ENCODE results near the gene SCMH1. TPM values are rescaled to one million over a fixed set of nuclear protein-coding genes. Genes with fewer than 3 reads are reported as not detected.

Gene SCMH1
- total RNA-seq, 1 donor from 2014 or later = 28.0 TPM

DNA sequence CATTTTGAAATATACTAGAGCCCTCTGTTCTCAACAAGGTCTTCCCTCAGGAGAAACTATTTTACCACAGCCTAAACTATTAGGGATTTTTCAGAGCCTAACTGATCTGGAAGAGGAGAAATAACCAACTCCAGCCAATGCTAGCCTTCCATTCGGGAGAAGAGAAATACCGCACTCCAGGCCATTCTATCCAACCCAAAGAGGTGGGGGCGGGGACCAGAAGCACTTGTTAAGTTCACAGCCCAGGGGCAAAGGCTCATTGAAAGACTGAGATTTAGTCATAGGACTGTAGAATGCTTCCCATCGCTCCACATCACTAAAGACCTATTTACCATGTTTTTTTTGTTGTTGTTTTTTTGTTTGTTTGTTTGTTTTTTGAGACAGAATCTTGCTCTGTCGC lies 185.2 kb downstream of the SCMH1 start:
- Mint-ChIP-seq H3K4me3 (no peak overlapping the region), H3K9me3 (peaks cover 6% of the 10 kb centered on the region), H3K4me1 (peaks cover 7% of the 10 kb centered on the region), H3K36me3 (ENCODE audit: low read depth) (peaks cover 66% of the 10 kb centered on the region), H3K27ac (no peak overlapping the region), H3K27me3 (no peaks in the 10 kb centered on the region)
- CTCF ChIA-PET = no interaction called here
- POLR2A ChIA-PET = no interaction called here
- intact Hi-C loops (cut with micrococcal nuclease) = no loop called here
- TF ChIP-seq, protein P1, sequence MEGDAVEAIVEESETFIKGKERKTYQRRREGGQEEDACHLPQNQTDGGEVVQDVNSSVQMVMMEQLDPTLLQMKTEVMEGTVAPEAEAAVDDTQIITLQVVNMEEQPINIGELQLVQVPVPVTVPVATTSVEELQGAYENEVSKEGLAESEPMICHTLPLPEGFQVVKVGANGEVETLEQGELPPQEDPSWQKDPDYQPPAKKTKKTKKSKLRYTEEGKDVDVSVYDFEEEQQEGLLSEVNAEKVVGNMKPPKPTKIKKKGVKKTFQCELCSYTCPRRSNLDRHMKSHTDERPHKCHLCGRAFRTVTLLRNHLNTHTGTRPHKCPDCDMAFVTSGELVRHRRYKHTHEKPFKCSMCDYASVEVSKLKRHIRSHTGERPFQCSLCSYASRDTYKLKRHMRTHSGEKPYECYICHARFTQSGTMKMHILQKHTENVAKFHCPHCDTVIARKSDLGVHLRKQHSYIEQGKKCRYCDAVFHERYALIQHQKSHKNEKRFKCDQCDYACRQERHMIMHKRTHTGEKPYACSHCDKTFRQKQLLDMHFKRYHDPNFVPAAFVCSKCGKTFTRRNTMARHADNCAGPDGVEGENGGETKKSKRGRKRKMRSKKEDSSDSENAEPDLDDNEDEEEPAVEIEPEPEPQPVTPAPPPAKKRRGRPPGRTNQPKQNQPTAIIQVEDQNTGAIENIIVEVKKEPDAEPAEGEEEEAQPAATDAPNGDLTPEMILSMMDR (IDR thresholded peaks at IDR 0.05) = no peak
- ATAC-seq (ENCODE audit: low read depth) (no peak), DNase-seq (no peak)

GRCh38 chr1:41053316-41053715 lies 188.8 kb downstream of the SCMH1 start:
- Mint-ChIP-seq H3K27ac (no peak overlapping the region), H3K27me3 (no peaks in the 10 kb centered on the region), H3K4me3 (no peak overlapping the region), H3K4me1 (peaks cover 7% of the 10 kb centered on the region), H3K9me3 (no peaks in the 10 kb centered on the region), H3K36me3 (ENCODE audit: low read depth) (peaks cover 56% of the 10 kb centered on the region)
- intact Hi-C loops (cut with micrococcal nuclease) = no loop called here
- ChIA-PET POLR2A (no interaction called here), CTCF (interaction anchor here (0.7 kb wide), 1 partner anchor 216 kb away, joined by 4 read pairs; no protein-coding TSS in a partner anchor)
- TF ChIP-seq, protein P1 (IDR thresholded peaks at IDR 0.05) = no peak
- ATAC-seq (ENCODE audit: low read depth) (peak; percentile 25), DNase-seq (no peak)

- ChIA-PET POLR2A (no interaction called here), CTCF (no interaction called here)
- intact Hi-C loops (cut with micrococcal nuclease) = no loop called here
- DNase-seq = no peak
- Mint-ChIP-seq H3K4me1 (peaks cover 7% of the 10 kb centered on the region), H3K36me3 (ENCODE audit: low read depth) (peaks cover 61% of the 10 kb centered on the region), H3K27ac (no peak overlapping the region), H3K4me3 (no peak overlapping the region), H3K27me3 (no peaks in the 10 kb centered on the region), H3K9me3 (no peaks in the 10 kb centered on the region)
- TF ChIP-seq, protein P1 (IDR thresholded peaks at IDR 0.05) = no peak
- no peak for ATAC-seq (ENCODE audit: low read depth)
Observed at GRCh38 chr1:41051022-41051421, 191.1 kb downstream of the SCMH1 start.

DNA sequence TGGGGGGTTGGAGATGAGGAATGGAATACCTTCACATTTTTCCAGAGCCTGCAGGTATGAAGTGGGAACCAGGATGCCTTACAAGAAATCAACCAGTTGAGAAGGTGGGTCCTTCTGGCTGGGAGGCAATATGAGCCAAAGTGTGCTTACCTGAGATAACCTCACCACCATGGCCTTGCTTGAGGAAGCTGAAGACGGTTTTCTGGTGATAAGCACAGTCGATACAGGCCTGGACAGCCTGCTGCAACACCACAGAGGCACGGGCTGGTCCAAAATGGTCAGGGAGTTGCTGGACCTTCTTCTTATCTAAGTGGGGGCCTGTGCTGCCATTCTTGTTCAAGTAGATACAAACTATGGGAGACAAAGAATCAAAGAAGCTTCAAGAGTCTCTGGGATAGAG lies 193.6 kb downstream of the SCMH1 start:
- no peaks in the 10 kb centered on the region for H3K27me3 Mint-ChIP-seq
- peaks cover 64% of the 10 kb centered on the region for H3K36me3 Mint-ChIP-seq (ENCODE audit: low read depth)
- ATAC-seq (ENCODE audit: low read depth) = no peak
- intact Hi-C loops (cut with micrococcal nuclease) = no loop called here
- TF ChIP-seq, protein P1 (IDR thresholded peaks at IDR 0.05) = no peak
- POLR2A ChIA-PET = no interaction called here
- no peak for DNase-seq
- H3K9me3 Mint-ChIP-seq = no peaks in the 10 kb centered on the region
- peaks cover 6% of the 10 kb centered on the region for H3K4me1 Mint-ChIP-seq
- CTCF ChIA-PET = no interaction called here
- no peak overlapping the region for H3K4me3 Mint-ChIP-seq
- no peak overlapping the region for H3K27ac Mint-ChIP-seq

- CTCF ChIA-PET = no interaction called here
- H3K9me3 Mint-ChIP-seq = no peaks in the 10 kb centered on the region
- H3K27me3 Mint-ChIP-seq = no peaks in the 10 kb centered on the region
- ATAC-seq (ENCODE audit: low read depth) = no peak
- no peak overlapping the region for H3K27ac Mint-ChIP-seq
- H3K4me1 Mint-ChIP-seq = peaks cover 3% of the 10 kb centered on the region
- TF ChIP-seq, protein P1 (IDR thresholded peaks at IDR 0.05) = no peak
- POLR2A ChIA-PET = no interaction called here
- intact Hi-C loops (cut with micrococcal nuclease) = no loop called here
- H3K36me3 Mint-ChIP-seq (ENCODE audit: low read depth) = peaks cover 66% of the 10 kb centered on the region
- DNase-seq = no peak
- H3K4me3 Mint-ChIP-seq = no peak overlapping the region
Observed at GRCh38 chr1:41046347-41046775, 195.7 kb downstream of the SCMH1 start.

Measured in activated B cell treated with CpG ODN at 0.5 μM for 24 hours (primary cell).